Lower lobe of right lung (tissue), 2 donors: ENCODE data around the gene TTLL10. TPM values are rescaled to one million over a fixed set of nuclear protein-coding genes. Genes with fewer than 3 reads are reported as not detected.

Experiments used
- ATAC-seq, 2 donors: fragments of 200-7000 bp; cut with Tn5 transposase; one replicate each; pipeline ENCODE4 v1.9.1; 2020 to 2022; ENCODE audit warnings: mild to moderate bottlenecking in 2 of 2, moderate library complexity in 2 of 2
- DNase-seq: peaks from one replicate; pipeline ENCODE4 v3.0.0-alpha.2; 2020
- H3K27ac ChIP-seq: fragments of 200-600 bp; one replicate; pipeline ENCODE4 v1.8.0; 2022
- H3K27me3 ChIP-seq: fragments of 200-600 bp; one replicate; pipeline ENCODE4 v1.8.0; 2022; ENCODE audit warnings: low read depth
- H3K36me3 ChIP-seq: fragments of 200-600 bp; one replicate; pipeline ENCODE4 v1.8.0; 2022; ENCODE audit warnings: mild to moderate bottlenecking
- H3K4me1 ChIP-seq: fragments of 200-600 bp; one replicate; pipeline ENCODE4 v1.8.0; 2022
- H3K4me3 ChIP-seq: fragments of 200-600 bp; one replicate; pipeline ENCODE4 v1.8.0; 2022; ENCODE audit warnings: mild to moderate bottlenecking
- H3K9me3 ChIP-seq: fragments of 200-600 bp; one replicate; pipeline ENCODE4 v1.8.0; 2022
- CTCF ChIP-seq: fragments of 200-600 bp; IDR thresholded peaks from one replicate; pipeline ENCODE4 v1.8.0; 2022; ENCODE audit warnings: antibody characterized with exemption, mild to moderate bottlenecking
- intact Hi-C: fragments of 100-400 bp; cut with DNase I; formaldehyde crosslinking; loops from one replicate; pipeline ENCODE4 v1.11.0; 2022
- total RNA-seq: library from RNA; stranded (reverse); fragmentation: NEBNext Ultra II Directional; extraction: Animal tissue kit (Norgen Biotek cat#: 25700); gene quantifications from one replicate; pipeline ENCODE4 v1.2.1, GENCODE V29; 2021
- donor health status: DM: no; HTN: yes; CAD: no; lungs with severe emphysema.

The TTLL10 gene
- total RNA-seq, 1 donor from 2014 or later: 6.6 TPM

- DNase-seq: peak; percentile 39
- intact Hi-C loops: no loop called here
- H3K4me3 ChIP-seq: no peak overlapping the region
These were observed 5.2 kb downstream of the TTLL10 start for GRCh38 chr1:1178794-1179331.

GRCh38 chr1:1179346-1179982 lies 5.8 kb downstream of the TTLL10 start:
- no peak overlapping the region for H3K4me3 ChIP-seq
- H3K9me3 ChIP-seq: no peaks in the 10 kb centered on the region
- no peaks in the 10 kb centered on the region for H3K36me3 ChIP-seq
- peaks cover 30% of the 10 kb centered on the region for H3K27me3 ChIP-seq
- no peaks in the 10 kb centered on the region for H3K4me1 ChIP-seq
- TF ChIP-seq CTCF: no peak
- DNase-seq (peak; percentile 42), ATAC-seq (no peak)
- no peak overlapping the region for H3K27ac ChIP-seq
- intact Hi-C loops: no loop called here

More at GRCh38 chr1:1178794-1179331, 5.2 kb downstream of the TTLL10 start:
- ATAC-seq: no peak
- no peak overlapping the region for H3K27ac ChIP-seq
- no peaks in the 10 kb centered on the region for H3K4me1 ChIP-seq
- no peaks in the 10 kb centered on the region for H3K9me3 ChIP-seq
- H3K36me3 ChIP-seq: no peaks in the 10 kb centered on the region
- H3K27me3 ChIP-seq: peaks cover 33% of the 10 kb centered on the region
- TF ChIP-seq CTCF: no peak

GRCh38 chr1:1179983-1180861 lies 6.5 kb downstream of the TTLL10 start:
- Histone ChIP-seq H3K4me3 (no peak overlapping the region), H3K9me3 (no peaks in the 10 kb centered on the region), H3K4me1 (no peaks in the 10 kb centered on the region), H3K36me3 (no peaks in the 10 kb centered on the region), H3K27ac (no peak overlapping the region), H3K27me3 (peaks cover 30% of the 10 kb centered on the region)
- no peak for TF ChIP-seq CTCF
- intact Hi-C loops: no loop called here
- DNase-seq (peak; percentile 43), ATAC-seq (no peak)

GRCh38 chr1:1181129-1181937 lies 7.7 kb downstream of the TTLL10 start:
- peak; percentile 42 for DNase-seq

More at GRCh38 chr1:1181129-1181937, 7.7 kb downstream of the TTLL10 start:
- no peak overlapping the region for H3K27ac ChIP-seq
- TF ChIP-seq CTCF: no peak
- no peaks in the 10 kb centered on the region for H3K4me1 ChIP-seq
- no peak overlapping the region for H3K4me3 ChIP-seq
- H3K27me3 ChIP-seq: peaks cover 28% of the 10 kb centered on the region
- H3K36me3 ChIP-seq: no peaks in the 10 kb centered on the region
- H3K9me3 ChIP-seq: no peaks in the 10 kb centered on the region
- intact Hi-C loops: no loop called here
- no peak for ATAC-seq
